ENCODE results near the gene CAMK4. TPM values are rescaled to one million over a fixed set of nuclear protein-coding genes. Genes with fewer than 3 reads are reported as not detected.

CAMK4 gene
- polyA plus RNA-seq, 1 donor from 2014 or later, result 16.6 TPM

- H3K4me2 ChIP-seq (ENCODE audit: low read length), result no peak overlapping the region
- H3K27me3 ChIP-seq (ENCODE audit: insufficient read depth, low read depth, low read length), result no peaks in the 10 kb centered on the region
- TF ChIP-seq RAD21 (conservative IDR thresholded peaks at IDR 0.05) (no peak), MXI1 (conservative IDR thresholded peaks at IDR 0.05; ENCODE audit: poor library complexity, severe bottlenecking) (no peak), POLR2AphosphoS5 (IDR thresholded peaks at IDR 0.05) (no peak), EP300 (conservative IDR thresholded peaks at IDR 0.05; ENCODE audit: poor library complexity, severe bottlenecking) (no peak), REST (IDR thresholded peaks at IDR 0.05; ENCODE audit: borderline replicate concordance) (no peak), EZH2 (IDR thresholded peaks at IDR 0.05; ENCODE audit: borderline replicate concordance, insufficient read depth, low read length, poor library complexity, severe bottlenecking) (no peak)
- TF ChIP-seq, protein P1, sequence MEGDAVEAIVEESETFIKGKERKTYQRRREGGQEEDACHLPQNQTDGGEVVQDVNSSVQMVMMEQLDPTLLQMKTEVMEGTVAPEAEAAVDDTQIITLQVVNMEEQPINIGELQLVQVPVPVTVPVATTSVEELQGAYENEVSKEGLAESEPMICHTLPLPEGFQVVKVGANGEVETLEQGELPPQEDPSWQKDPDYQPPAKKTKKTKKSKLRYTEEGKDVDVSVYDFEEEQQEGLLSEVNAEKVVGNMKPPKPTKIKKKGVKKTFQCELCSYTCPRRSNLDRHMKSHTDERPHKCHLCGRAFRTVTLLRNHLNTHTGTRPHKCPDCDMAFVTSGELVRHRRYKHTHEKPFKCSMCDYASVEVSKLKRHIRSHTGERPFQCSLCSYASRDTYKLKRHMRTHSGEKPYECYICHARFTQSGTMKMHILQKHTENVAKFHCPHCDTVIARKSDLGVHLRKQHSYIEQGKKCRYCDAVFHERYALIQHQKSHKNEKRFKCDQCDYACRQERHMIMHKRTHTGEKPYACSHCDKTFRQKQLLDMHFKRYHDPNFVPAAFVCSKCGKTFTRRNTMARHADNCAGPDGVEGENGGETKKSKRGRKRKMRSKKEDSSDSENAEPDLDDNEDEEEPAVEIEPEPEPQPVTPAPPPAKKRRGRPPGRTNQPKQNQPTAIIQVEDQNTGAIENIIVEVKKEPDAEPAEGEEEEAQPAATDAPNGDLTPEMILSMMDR (IDR thresholded peaks at IDR 0.05; ENCODE audit: poor library complexity, severe bottlenecking), result no peak
Observed at GRCh38 chr5:111434800-111435199, 210.6 kb downstream of the CAMK4 start.

DNA sequence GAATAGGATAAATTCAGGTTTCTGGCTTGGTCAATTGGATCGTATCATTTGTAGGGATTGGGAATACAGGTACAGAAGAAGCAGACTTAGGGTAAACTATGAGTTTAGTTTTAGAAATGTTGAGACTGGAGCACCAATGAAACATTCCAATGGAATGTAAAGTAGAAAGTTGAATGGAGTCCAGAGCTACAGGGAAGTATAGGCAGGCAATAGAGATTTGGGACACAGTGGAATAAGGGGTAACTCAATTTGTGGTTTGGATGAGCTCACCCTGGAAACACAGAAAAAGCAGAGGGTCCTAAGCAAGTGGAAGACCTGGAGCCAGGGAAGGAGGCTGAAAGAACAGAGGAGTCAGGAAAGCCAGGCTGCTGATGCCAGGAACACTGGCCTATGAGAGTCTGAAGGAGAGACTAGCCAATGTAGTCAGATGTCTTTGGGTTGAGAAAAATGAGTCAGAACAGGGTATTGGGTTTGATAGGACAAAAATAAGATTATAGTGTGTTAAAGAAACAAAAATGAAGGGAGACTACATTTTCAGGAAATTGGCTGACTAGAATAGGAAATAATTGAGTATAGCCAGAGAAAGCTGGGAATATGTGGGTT, 215.4 kb downstream of the CAMK4 start:
- no peak for TF ChIP-seq SMC3 (conservative IDR thresholded peaks at IDR 0.05; ENCODE audit: poor library complexity)
- TF ChIP-seq EZH2 (IDR thresholded peaks at IDR 0.05; ENCODE audit: borderline replicate concordance, insufficient read depth, low read length, poor library complexity, severe bottlenecking), result no peak
- TF ChIP-seq, protein P1 (IDR thresholded peaks at IDR 0.05; ENCODE audit: poor library complexity, severe bottlenecking), result no peak
- TF ChIP-seq EP300 (conservative IDR thresholded peaks at IDR 0.05; ENCODE audit: poor library complexity, severe bottlenecking), result no peak
- no peak for TF ChIP-seq TAF1 (IDR thresholded peaks at IDR 0.05; ENCODE audit: low read depth)
- no peak for TF ChIP-seq MXI1 (conservative IDR thresholded peaks at IDR 0.05; ENCODE audit: poor library complexity, severe bottlenecking)

More at GRCh38 chr5:111434800-111435199, 210.6 kb downstream of the CAMK4 start:
- Histone ChIP-seq H2AFZ (ENCODE audit: low read depth, low read length) (no peak overlapping the region), H3K9me2 (ENCODE audit: insufficient read depth, low read length) (no peaks in the 10 kb centered on the region), H3K27ac (ENCODE audit: low read length) (no peak overlapping the region), H3K4me3 (ENCODE audit: low read length) (no peak overlapping the region), H3K36me3 (ENCODE audit: insufficient read depth, low read length) (no peaks in the 10 kb centered on the region), H4K20me1 (ENCODE audit: insufficient read depth) (no peaks in the 10 kb centered on the region), H3F3A (ENCODE audit: insufficient read depth, low read length, poor library complexity, severe bottlenecking) (no peaks in the 10 kb centered on the region), H3K79me2 (replicated peaks; ENCODE audit: insufficient read depth, low read length) (no peaks in the 10 kb centered on the region), H3K9me3 (ENCODE audit: low read length) (no peaks in the 10 kb centered on the region), H3K9ac (ENCODE audit: low read length) (no peak overlapping the region)

More for the DNA sequence above, 215.4 kb downstream of the CAMK4 start:
- Histone ChIP-seq H3K27me3 (ENCODE audit: insufficient read depth, low read depth, low read length) (no peaks in the 10 kb centered on the region), H3K9me2 (ENCODE audit: insufficient read depth, low read length) (no peaks in the 10 kb centered on the region), H2AFZ (ENCODE audit: low read depth, low read length) (no peak overlapping the region), H3K36me3 (ENCODE audit: insufficient read depth, low read length) (no peaks in the 10 kb centered on the region), H4K20me1 (ENCODE audit: insufficient read depth) (no peaks in the 10 kb centered on the region), H3K9ac (ENCODE audit: low read length) (no peak overlapping the region), H3K79me2 (replicated peaks; ENCODE audit: insufficient read depth, low read length) (no peaks in the 10 kb centered on the region), H3K9me3 (ENCODE audit: low read length) (peaks cover 5% of the 10 kb centered on the region), H3F3A (ENCODE audit: insufficient read depth, low read length, poor library complexity, severe bottlenecking) (no peaks in the 10 kb centered on the region), H3K27ac (ENCODE audit: low read length) (no peak overlapping the region), H3K4me2 (ENCODE audit: low read length) (no peak overlapping the region), H3K4me3 (ENCODE audit: low read length) (no peak overlapping the region)

Measured in neural cell (in vitro differentiated cells).